A549 treated with ZK216348 at 1 μM for 4 hours (cell line): ENCODE data around the gene ZBTB46. TPM values are rescaled to one million over a fixed set of nuclear protein-coding genes. Genes with fewer than 3 reads are reported as not detected.

Experiments
- total RNA-seq: library from RNA; stranded (reverse); fragments of 200-300 nt; extraction: Qiagen RNA extraction; gene quantifications from 5 replicates; pipeline ENCODE4 v1.2.3, GENCODE V29; 2022; ENCODE audit warnings: low read depth

Gene ZBTB46, protein sequence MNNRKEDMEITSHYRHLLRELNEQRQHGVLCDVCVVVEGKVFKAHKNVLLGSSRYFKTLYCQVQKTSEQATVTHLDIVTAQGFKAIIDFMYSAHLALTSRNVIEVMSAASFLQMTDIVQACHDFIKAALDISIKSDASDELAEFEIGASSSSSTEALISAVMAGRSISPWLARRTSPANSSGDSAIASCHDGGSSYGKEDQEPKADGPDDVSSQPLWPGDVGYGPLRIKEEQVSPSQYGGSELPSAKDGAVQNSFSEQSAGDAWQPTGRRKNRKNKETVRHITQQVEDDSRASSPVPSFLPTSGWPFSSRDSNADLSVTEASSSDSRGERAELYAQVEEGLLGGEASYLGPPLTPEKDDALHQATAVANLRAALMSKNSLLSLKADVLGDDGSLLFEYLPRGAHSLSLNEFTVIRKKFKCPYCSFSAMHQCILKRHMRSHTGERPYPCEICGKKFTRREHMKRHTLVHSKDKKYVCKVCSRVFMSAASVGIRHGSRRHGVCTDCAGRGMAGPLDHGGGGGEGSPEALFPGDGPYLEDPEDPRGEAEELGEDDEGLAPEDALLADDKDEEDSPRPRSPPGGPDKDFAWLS
- 0.42 to 1.1 TPM (median 0.88 TPM) in 5 replicates for total RNA-seq

DNA sequence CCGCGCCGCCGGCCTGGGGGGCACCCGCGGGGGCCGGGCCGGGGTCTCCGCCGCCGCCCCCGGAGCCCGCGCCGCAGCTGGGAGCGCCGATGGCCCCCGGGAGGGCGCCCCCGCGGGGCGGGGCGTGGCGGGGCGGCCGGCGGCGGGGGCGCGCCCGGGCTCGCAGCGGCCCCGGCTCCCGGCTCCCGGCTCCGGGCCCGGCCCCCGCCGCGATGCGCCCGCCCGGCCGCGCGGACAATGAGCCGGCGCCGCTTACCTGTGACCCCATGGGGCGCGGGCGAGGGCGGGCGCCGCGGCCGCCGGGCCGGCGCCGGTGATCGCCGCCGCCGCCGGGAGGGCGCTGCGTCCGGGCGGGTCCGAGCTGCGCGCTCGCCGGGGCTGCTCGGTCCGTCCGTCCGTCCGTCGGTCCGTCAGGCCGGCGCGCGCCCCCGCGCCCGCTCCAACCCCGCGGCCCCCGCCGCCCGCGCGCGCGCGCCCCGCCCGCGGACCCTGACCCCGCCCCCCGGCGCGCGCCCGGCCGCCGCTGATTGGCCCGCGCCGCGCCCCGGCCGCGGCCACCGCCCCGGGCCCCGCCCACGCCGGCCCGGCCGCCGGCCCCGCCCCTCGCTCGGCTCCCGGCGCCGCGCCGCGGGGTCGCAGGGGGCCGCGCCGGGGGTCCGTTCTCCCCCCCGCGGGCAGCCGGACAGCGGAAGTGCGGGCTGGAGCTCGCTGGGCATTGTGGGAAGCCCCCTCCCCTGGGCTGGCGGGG, at the start of gene ZBTB46:
ZBTB46 (minus strand) TSS at position 424 of the 748 bp plus-strand sequence. CDS start 40,507 bp downstream, outside the sequence.

DNA sequence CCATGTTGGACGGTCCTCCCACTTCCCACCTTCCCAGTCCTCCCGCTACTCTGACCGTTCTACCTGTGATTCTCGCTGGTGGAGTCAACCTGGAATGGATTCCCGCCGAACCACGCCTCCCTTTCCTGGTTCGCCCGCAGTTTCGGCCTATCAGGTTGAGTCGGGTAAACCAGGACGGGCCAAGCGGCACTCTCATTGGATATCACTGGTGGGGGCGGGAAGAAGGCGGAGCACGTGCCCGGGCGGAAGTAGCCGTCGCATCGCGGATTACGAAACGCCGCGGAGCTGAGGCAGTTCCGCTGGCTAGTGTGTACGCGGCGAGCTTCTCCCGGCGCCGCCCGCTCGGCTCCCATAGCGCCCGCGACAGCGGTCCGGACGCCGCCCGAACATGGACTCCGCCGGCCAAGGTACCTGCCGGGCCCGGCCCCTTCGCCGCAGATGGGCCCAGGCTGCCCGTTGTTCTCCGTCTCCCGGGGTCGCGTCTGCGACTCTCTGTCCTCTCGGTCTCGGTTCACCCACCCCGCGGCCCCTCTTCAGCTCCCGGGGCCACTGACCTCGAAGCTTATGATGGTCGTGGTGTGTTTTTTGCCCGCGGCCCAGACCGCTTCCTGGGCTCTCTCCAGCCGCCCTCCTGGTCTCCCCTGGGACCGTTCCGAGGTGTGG, 34.0 kb upstream of the ZBTB46 start, which contains the start of gene TPD52L2:
TPD52L2 (plus strand) TSS at position 293 of the 663 bp plus-strand sequence; CDS start at position 389, 96 bp downstream.

DNA sequence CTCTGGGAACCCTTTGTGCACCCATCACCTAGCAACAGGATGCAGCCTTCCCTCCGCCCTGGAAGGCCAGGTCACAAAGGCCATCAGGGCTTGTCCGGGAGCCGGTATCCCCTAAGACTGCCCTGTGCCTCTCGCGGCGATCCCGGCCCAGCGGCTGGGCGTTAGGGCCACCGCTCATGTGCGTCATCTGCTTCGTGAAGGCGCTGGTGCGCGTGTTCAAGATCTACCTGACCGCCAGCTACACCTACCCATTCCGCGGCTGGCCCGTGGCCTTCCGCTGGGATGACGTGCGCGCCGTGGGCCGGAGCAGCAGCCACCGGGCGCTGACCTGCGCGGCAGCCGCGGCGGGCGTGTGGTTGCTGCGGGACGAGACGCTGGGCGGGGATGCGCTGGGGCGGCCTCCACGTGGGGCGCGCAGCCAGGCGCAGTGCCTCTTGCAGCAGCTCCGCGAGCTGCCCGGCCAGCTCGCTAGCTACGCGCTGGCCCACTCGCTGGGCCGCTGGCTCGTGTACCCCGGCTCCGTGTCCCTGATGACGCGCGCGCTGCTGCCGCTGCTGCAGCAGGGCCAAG, 30.4 kb upstream of the ZBTB46 start, which contains the start of gene ABHD16B:
ABHD16B (plus strand) TSS at position 134 of the 570 bp plus-strand sequence; CDS start at position 177, 43 bp downstream.

DNA sequence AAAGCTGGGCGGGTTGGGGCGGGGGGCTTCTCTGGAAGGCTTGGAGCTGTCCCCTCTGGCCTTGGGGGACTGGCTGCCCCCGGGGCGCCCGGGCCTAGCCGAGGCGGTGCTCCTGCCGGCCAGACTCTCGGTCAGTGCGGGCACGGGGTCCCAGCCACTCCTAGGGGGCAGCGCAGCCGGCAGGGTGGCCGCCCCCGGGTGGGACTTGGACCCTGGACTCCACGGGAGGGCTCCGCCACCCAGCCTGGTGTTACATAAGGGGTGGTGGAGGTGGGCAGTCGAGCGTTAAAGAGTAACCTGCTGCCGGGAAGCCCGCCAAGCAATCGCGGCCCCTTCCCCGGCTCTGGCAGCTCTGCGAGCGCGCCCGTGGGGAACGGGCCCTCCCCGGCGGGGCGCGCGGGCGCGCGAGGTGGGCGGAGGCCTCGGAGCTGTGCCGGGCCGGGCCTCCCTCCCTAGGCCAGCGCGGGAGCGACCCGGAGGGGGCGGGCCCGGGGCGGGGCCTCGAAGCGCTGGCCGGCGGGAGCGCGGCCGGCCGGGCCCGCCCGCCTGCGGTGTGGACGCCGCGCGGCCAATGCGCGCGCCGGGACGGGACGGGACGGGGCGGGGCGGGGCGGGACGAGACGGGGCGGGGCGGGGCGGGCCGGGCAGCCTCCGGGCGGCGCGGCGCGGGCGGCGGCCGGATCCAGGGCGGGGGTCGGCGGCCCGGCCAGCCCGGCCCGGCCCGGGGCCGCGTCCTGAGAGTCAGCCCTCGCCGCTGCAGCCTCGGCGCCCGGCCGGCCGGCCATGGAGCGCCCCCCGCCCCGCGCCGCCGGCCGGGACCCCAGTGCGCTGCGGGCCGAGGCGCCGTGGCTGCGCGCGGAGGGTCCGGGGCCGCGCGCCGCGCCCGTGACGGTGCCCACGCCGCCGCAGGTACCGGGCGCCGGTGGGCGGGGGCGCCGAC, 91.7 kb downstream of the ZBTB46 start, which contains the start of gene SLC2A4RG:
SLC2A4RG (plus strand) TSS at position 647 of the 940 bp plus-strand sequence; CDS start at position 784, 137 bp downstream.

DNA sequence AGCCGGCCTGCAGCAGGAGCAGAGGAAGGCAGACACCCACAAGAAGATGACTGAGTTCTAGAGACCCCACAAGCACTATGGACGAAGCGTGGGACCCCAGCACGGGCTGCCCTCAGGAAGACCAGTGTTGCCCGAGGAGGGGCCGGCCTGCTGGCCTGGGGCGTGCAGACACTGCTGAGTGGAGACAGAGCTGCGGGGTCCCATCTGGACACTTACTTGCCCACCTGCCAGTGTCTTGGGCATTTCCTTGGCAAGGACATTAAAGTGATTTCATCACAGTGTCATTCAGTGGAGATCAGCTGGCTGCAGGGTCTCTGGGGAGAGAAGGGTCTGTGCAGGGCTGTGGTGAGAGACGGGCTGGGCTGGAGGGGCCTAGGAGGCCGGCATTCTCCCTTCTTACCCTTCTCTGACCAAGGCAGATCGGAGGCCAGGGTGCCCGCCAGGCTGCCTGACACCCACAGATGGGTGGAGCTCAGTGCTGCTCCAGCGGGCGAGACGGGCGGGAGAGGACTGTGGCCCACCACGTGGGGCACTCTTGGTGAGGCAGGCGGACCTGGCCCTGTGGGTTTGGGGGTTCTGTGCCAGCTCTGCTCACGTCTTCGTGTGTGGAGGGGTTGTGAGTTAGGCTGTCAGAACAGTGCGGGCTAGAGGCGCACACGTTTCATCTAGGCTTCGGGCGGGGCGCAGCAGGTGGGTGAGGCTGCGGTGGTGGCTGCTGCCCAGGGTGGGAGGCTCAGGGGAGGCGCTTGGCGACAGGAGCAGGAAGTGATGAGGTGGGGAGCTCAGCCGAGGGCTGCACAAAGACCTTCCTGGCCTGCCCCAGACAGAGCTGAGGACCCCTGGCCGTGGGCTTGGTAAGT, 95.0 kb downstream of the ZBTB46 start, which contains the start of gene LIME1:
LIME1 (plus strand) TSS at position 806 of the 860 bp plus-strand sequence. CDS start 886 bp downstream, outside the sequence.

DNA sequence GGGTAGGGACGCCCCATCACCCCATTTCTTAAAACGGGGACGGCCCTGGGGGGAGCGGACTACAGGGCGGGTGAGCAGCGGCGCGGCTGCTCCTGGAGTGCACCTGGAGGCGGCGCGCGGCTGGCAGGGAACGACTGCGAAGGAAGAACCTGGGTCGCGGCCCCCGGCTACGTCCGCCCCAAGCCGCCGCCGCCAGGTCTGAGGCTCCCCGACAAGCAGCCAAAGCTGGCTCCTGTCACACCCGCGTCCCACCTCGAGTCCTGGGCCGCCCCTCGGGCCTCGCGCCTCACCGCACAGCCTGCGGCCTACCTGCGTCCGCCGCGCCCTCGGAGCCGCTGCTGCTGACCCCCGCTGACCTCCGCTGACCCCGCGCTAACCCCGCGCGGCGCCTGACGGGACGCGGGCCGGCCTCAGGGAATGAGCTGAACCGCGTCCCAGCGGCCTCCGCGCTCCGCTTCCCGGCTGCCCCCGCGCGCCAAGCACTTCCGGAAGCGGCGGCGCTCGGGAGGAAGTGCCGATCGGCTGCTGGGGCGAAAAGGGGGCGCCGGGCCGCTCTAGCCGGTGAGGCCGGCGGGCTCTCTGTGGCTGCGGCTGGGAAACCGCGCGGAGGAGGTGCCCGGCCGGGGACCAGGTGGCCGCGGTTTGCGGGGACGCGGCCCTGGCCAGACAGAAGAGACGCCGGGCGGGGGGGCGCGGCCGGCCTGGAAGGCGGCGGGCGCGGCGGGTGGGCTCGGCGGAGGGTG, 123.3 kb downstream of the ZBTB46 start, which contains the start of the genes ARFRP1 and ZGPAT:
ARFRP1 (minus strand) TSS at position 419 of the 743 bp plus-strand sequence. CDS start 885 bp downstream, outside the sequence.
ZGPAT (plus strand) TSS at position 482 of the 743 bp plus-strand sequence. CDS start 542 bp downstream, outside the sequence.

DNA sequence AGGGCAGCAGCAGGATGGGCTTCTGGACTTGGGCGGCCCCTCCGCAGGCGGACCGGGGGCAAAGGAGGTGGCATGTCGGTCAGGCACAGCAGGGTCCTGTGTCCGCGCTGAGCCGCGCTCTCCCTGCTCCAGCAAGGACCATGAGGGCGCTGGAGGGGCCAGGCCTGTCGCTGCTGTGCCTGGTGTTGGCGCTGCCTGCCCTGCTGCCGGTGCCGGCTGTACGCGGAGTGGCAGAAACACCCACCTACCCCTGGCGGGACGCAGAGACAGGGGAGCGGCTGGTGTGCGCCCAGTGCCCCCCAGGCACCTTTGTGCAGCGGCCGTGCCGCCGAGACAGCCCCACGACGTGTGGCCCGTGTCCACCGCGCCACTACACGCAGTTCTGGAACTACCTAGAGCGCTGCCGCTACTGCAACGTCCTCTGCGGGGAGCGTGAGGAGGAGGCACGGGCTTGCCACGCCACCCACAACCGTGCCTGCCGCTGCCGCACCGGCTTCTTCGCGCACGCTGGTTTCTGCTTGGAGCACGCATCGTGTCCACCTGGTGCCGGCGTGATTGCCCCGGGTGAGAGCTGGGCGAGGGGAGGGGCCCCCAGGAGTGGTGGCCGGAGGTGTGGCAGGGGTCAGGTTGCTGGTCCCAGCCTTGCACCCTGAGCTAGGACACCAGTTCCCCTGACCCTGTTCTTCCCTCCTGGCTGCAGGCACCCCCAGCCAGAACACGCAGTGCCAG, 134.3 kb downstream of the ZBTB46 start, which contains the start of gene TNFRSF6B:
TNFRSF6B (plus strand) TSS at position 25 of the 729 bp plus-strand sequence; CDS start at position 141, 116 bp downstream.

Other genes starting within 250 kb of the ZBTB46 start
- gene GMEB2, start 204.2 kb downstream of the ZBTB46 start, total RNA-seq = 6.7 to 11.3 TPM (median 10.8 TPM) in 5 replicates
- gene STMN3, start 177.8 kb downstream of the ZBTB46 start, total RNA-seq = 5.8 to 10.6 TPM (median 10.1 TPM) in 5 replicates
- 2.7 to 9.2 TPM (median 7.3 TPM) in 5 replicates for gene RTEL1, start 173.0 kb downstream of the ZBTB46 start, total RNA-seq
- gene TNFRSF6B, start 134.6 kb downstream of the ZBTB46 start, total RNA-seq = 0.33 to 1.4 TPM (median 0.86 TPM) in 5 replicates
- 21.8 to 43.0 TPM (median 37.6 TPM) in 5 replicates for gene ARFRP1, start 123.3 kb downstream of the ZBTB46 start, total RNA-seq
- gene ZGPAT, start 123.2 kb downstream of the ZBTB46 start, total RNA-seq = 17.8 to 32.7 TPM (median 28.5 TPM) in 5 replicates
- 2.5 to 13.1 TPM (median 10.7 TPM) in 5 replicates for gene LIME1, start 94.6 kb downstream of the ZBTB46 start, total RNA-seq
- 51.4 to 112 TPM (median 99.3 TPM) in 5 replicates for gene SLC2A4RG, start 91.5 kb downstream of the ZBTB46 start, total RNA-seq
- gene ABHD16B, start 30.2 kb upstream of the ZBTB46 start, total RNA-seq = not detected in 5 replicates
- 119 to 139 TPM (median 129 TPM) in 5 replicates for gene TPD52L2, start 34.0 kb upstream of the ZBTB46 start, total RNA-seq
- gene DNAJC5, start 63.9 kb upstream of the ZBTB46 start, total RNA-seq = 18.7 to 32.7 TPM (median 30.2 TPM) in 5 replicates
- gene UCKL1, start 125.2 kb upstream of the ZBTB46 start, total RNA-seq = 18.2 to 41.0 TPM (median 34.4 TPM) in 5 replicates
- gene ZNF512B, start 138.7 kb upstream of the ZBTB46 start, total RNA-seq = 7.3 to 14.2 TPM (median 13.0 TPM) in 5 replicates
- gene SAMD10, start 148.4 kb upstream of the ZBTB46 start, total RNA-seq = not detected in 5 replicates
- 44.5 to 60.4 TPM (median 57.8 TPM) in 5 replicates for gene PRPF6, start 149.9 kb upstream of the ZBTB46 start, total RNA-seq
- 0.13 to 0.54 TPM (median 0.42 TPM) in 5 replicates for gene C20orf204, start 204.9 kb upstream of the ZBTB46 start, total RNA-seq
- gene SOX18, start 218.4 kb upstream of the ZBTB46 start, total RNA-seq = 1.4 to 3.4 TPM (median 2.6 TPM) in 5 replicates
- gene TCEA2, start 231.9 kb upstream of the ZBTB46 start, total RNA-seq = 32.5 to 53.6 TPM (median 47.9 TPM) in 5 replicates
- 16.3 to 29.0 TPM (median 26.0 TPM) in 5 replicates for gene RGS19, start 248.3 kb upstream of the ZBTB46 start, total RNA-seq
- 0.46 to 0.98 TPM (median 0.70 TPM) in 5 replicates for gene OPRL1, start 248.8 kb upstream of the ZBTB46 start, total RNA-seq